ENCODE data around the gene GAK.

The GAK gene

GRCh38 chr4:915595-915994 is 16.5 kb downstream of the GAK start:
- H3K27ac Mint-ChIP-seq = peak overlapping the region; percentile 7
- H3K36me3 Mint-ChIP-seq (ENCODE audit: low read depth) = peaks cover 18% of the 10 kb centered on the region
- H3K4me1 Mint-ChIP-seq (ENCODE audit: low read depth) = peaks cover 18% of the 10 kb centered on the region
- no peak for DNase-seq (ENCODE audit: low spot score)
- H3K4me3 Mint-ChIP-seq = peak overlapping the region; percentile 25
- no peaks in the 10 kb centered on the region for H3K9me3 Mint-ChIP-seq
- no peaks in the 10 kb centered on the region for H3K27me3 Mint-ChIP-seq (ENCODE audit: low read depth)

GRCh38 chr4:915041-915474 is 17.1 kb downstream of the GAK start:
- Mint-ChIP-seq H3K9me3 (no peaks in the 10 kb centered on the region), H3K36me3 (ENCODE audit: low read depth) (peaks cover 16% of the 10 kb centered on the region), H3K27ac (peak overlapping the region; percentile 27), H3K4me3 (peak overlapping the region; percentile 25), H3K27me3 (ENCODE audit: low read depth) (no peaks in the 10 kb centered on the region), H3K4me1 (ENCODE audit: low read depth) (peaks cover 16% of the 10 kb centered on the region)
- no peak for DNase-seq (ENCODE audit: low spot score)

GRCh38 chr4:914531-914930 is 17.6 kb downstream of the GAK start:
- Mint-ChIP-seq H3K4me1 (ENCODE audit: low read depth) (peaks cover 16% of the 10 kb centered on the region), H3K27ac (no peak overlapping the region), H3K27me3 (ENCODE audit: low read depth) (no peaks in the 10 kb centered on the region), H3K9me3 (no peaks in the 10 kb centered on the region), H3K4me3 (no peak overlapping the region), H3K36me3 (ENCODE audit: low read depth) (peaks cover 17% of the 10 kb centered on the region)
- DNase-seq (ENCODE audit: low spot score) = no peak

GRCh38 chr4:913280-913618 is 18.9 kb downstream of the GAK start:
- DNase-seq (ENCODE audit: low spot score) = no peak
- H3K36me3 Mint-ChIP-seq (ENCODE audit: low read depth) = peaks cover 24% of the 10 kb centered on the region
- no peak overlapping the region for H3K27ac Mint-ChIP-seq
- H3K27me3 Mint-ChIP-seq (ENCODE audit: low read depth) = no peaks in the 10 kb centered on the region
- H3K4me1 Mint-ChIP-seq (ENCODE audit: low read depth) = peaks cover 16% of the 10 kb centered on the region
- H3K9me3 Mint-ChIP-seq = no peaks in the 10 kb centered on the region
- H3K4me3 Mint-ChIP-seq = no peak overlapping the region

GRCh38 chr4:912548-913279 is 19.4 kb downstream of the GAK start:
- no peaks in the 10 kb centered on the region for H3K9me3 Mint-ChIP-seq
- H3K4me3 Mint-ChIP-seq = no peak overlapping the region
- peaks cover 27% of the 10 kb centered on the region for H3K36me3 Mint-ChIP-seq (ENCODE audit: low read depth)
- no peak overlapping the region for H3K27ac Mint-ChIP-seq
- H3K4me1 Mint-ChIP-seq (ENCODE audit: low read depth) = peaks cover 16% of the 10 kb centered on the region
- DNase-seq (ENCODE audit: low spot score) = no peak
- no peaks in the 10 kb centered on the region for H3K27me3 Mint-ChIP-seq (ENCODE audit: low read depth)

GRCh38 chr4:911871-912490 is 20.1 kb downstream of the GAK start:
- DNase-seq (ENCODE audit: low spot score) = no peak
- H3K4me1 Mint-ChIP-seq (ENCODE audit: low read depth) = peaks cover 12% of the 10 kb centered on the region
- H3K27ac Mint-ChIP-seq = no peak overlapping the region
- no peak overlapping the region for H3K4me3 Mint-ChIP-seq
- H3K36me3 Mint-ChIP-seq (ENCODE audit: low read depth) = peaks cover 27% of the 10 kb centered on the region
- H3K9me3 Mint-ChIP-seq = no peaks in the 10 kb centered on the region
- no peaks in the 10 kb centered on the region for H3K27me3 Mint-ChIP-seq (ENCODE audit: low read depth)

GRCh38 chr4:911221-911751 is 20.8 kb downstream of the GAK start:
- no peak overlapping the region for H3K4me3 Mint-ChIP-seq
- peaks cover 33% of the 10 kb centered on the region for H3K36me3 Mint-ChIP-seq (ENCODE audit: low read depth)
- no peak overlapping the region for H3K27ac Mint-ChIP-seq
- H3K9me3 Mint-ChIP-seq = no peaks in the 10 kb centered on the region
- peaks cover 12% of the 10 kb centered on the region for H3K4me1 Mint-ChIP-seq (ENCODE audit: low read depth)
- no peak for DNase-seq (ENCODE audit: low spot score)
- no peaks in the 10 kb centered on the region for H3K27me3 Mint-ChIP-seq (ENCODE audit: low read depth)

GRCh38 chr4:910366-911091 is 21.6 kb downstream of the GAK start:
- DNase-seq (ENCODE audit: low spot score) = no peak
- H3K27me3 Mint-ChIP-seq (ENCODE audit: low read depth) = no peaks in the 10 kb centered on the region
- H3K27ac Mint-ChIP-seq = no peak overlapping the region
- no peaks in the 10 kb centered on the region for H3K9me3 Mint-ChIP-seq
- H3K4me1 Mint-ChIP-seq (ENCODE audit: low read depth) = peaks cover 5% of the 10 kb centered on the region
- H3K36me3 Mint-ChIP-seq (ENCODE audit: low read depth) = peaks cover 38% of the 10 kb centered on the region
- H3K4me3 Mint-ChIP-seq = no peak overlapping the region

GRCh38 chr4:909821-910220 is 22.3 kb downstream of the GAK start:
- Mint-ChIP-seq H3K9me3 (no peaks in the 10 kb centered on the region), H3K4me1 (ENCODE audit: low read depth) (no peaks in the 10 kb centered on the region), H3K27ac (no peak overlapping the region)

GRCh38 chr4:909131-909571 is 23.0 kb downstream of the GAK start:
- Mint-ChIP-seq H3K9me3 (no peaks in the 10 kb centered on the region), H3K4me3 (no peak overlapping the region), H3K4me1 (ENCODE audit: low read depth) (no peaks in the 10 kb centered on the region), H3K36me3 (ENCODE audit: low read depth) (peaks cover 39% of the 10 kb centered on the region), H3K27me3 (ENCODE audit: low read depth) (no peaks in the 10 kb centered on the region), H3K27ac (no peak overlapping the region)
- DNase-seq (ENCODE audit: low spot score) = no peak

More at GRCh38 chr4:909821-910220, 22.3 kb downstream of the GAK start:
- H3K36me3 Mint-ChIP-seq (ENCODE audit: low read depth) = peaks cover 39% of the 10 kb centered on the region
- H3K27me3 Mint-ChIP-seq (ENCODE audit: low read depth) = no peaks in the 10 kb centered on the region
- no peak overlapping the region for H3K4me3 Mint-ChIP-seq
- no peak for DNase-seq (ENCODE audit: low spot score)

GRCh38 chr4:907691-908425 is 24.3 kb downstream of the GAK start:
- H3K36me3 Mint-ChIP-seq (ENCODE audit: low read depth) = peaks cover 39% of the 10 kb centered on the region
- DNase-seq (ENCODE audit: low spot score) = no peak

GRCh38 chr4:907103-907400 is 25.1 kb downstream of the GAK start:
- no peaks in the 10 kb centered on the region for H3K4me1 Mint-ChIP-seq (ENCODE audit: low read depth)
- no peak for DNase-seq (ENCODE audit: low spot score)
- no peaks in the 10 kb centered on the region for H3K9me3 Mint-ChIP-seq
- H3K4me3 Mint-ChIP-seq = no peak overlapping the region
- H3K27me3 Mint-ChIP-seq (ENCODE audit: low read depth) = no peaks in the 10 kb centered on the region
- H3K27ac Mint-ChIP-seq = no peak overlapping the region
- H3K36me3 Mint-ChIP-seq (ENCODE audit: low read depth) = peaks cover 37% of the 10 kb centered on the region

More at GRCh38 chr4:907691-908425, 24.3 kb downstream of the GAK start:
- Mint-ChIP-seq H3K9me3 (no peaks in the 10 kb centered on the region), H3K27ac (no peak overlapping the region), H3K27me3 (ENCODE audit: low read depth) (no peaks in the 10 kb centered on the region), H3K4me1 (ENCODE audit: low read depth) (no peaks in the 10 kb centered on the region), H3K4me3 (no peak overlapping the region)

GRCh38 chr4:906339-907102 is 25.6 kb downstream of the GAK start:
- Mint-ChIP-seq H3K9me3 (no peaks in the 10 kb centered on the region), H3K36me3 (ENCODE audit: low read depth) (peaks cover 34% of the 10 kb centered on the region), H3K4me1 (ENCODE audit: low read depth) (no peaks in the 10 kb centered on the region), H3K27ac (no peak overlapping the region), H3K27me3 (ENCODE audit: low read depth) (no peaks in the 10 kb centered on the region), H3K4me3 (no peak overlapping the region)
- no peak for DNase-seq (ENCODE audit: low spot score)
